Hepatocyte (in vitro differentiated cells): Measurements from ENCODE around the gene ZNF202.

Experiments used
- EZH2 ChIP-seq: fragments of 200-600 bp; sonication (generic); IDR thresholded peaks from 2 replicates; pipeline ENCODE4 v1.6.1; 2016; ENCODE audit warnings: antibody characterized with exemption, mild to moderate bottlenecking, borderline replicate concordance
- EZH2phosphoT487 ChIP-seq: fragments of 200-600 bp; sonication (generic); IDR thresholded peaks from one replicate; pipeline ENCODE4 v1.6.1; 2018; ENCODE audit warnings: antibody characterized with exemption, mild to moderate bottlenecking, low read depth, moderate library complexity; ENCODE audit not compliant: unreplicated experiment, severe bottlenecking
- TF ChIP-seq, protein P1 (sequence below): fragments of 200-600 bp; sonication (generic); IDR thresholded peaks from 2 replicates; pipeline ENCODE4 v1.5.1; 2016; ENCODE audit warnings: antibody characterized with exemption, mild to moderate bottlenecking; ENCODE audit not compliant: poor library complexity

DNA sequence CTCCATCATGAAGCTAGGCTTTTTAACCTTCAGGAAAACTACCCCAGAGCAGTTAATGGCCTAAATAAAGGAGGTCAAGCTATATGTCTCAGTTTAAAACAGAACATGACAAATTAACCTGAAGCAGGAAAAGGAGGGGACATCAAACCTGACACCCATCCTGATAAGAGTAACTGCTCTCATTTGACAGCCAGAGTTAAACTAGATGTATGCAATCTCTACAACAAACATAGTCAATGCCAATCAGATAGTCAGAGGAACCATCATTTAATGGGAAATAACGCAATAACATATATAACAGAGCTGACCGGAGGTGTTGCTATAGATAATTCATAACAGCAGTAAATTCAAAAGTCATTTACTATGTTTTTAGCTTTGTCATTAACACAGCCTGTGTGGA, 3.1 kb downstream of the ZNF202 start:
- TF ChIP-seq, protein P1, sequence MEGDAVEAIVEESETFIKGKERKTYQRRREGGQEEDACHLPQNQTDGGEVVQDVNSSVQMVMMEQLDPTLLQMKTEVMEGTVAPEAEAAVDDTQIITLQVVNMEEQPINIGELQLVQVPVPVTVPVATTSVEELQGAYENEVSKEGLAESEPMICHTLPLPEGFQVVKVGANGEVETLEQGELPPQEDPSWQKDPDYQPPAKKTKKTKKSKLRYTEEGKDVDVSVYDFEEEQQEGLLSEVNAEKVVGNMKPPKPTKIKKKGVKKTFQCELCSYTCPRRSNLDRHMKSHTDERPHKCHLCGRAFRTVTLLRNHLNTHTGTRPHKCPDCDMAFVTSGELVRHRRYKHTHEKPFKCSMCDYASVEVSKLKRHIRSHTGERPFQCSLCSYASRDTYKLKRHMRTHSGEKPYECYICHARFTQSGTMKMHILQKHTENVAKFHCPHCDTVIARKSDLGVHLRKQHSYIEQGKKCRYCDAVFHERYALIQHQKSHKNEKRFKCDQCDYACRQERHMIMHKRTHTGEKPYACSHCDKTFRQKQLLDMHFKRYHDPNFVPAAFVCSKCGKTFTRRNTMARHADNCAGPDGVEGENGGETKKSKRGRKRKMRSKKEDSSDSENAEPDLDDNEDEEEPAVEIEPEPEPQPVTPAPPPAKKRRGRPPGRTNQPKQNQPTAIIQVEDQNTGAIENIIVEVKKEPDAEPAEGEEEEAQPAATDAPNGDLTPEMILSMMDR: no peak
- no peak for TF ChIP-seq EZH2
- no peak for TF ChIP-seq EZH2phosphoT487
